ENCODE results near the gene ZNF462.

ZNF462 gene

DNA sequence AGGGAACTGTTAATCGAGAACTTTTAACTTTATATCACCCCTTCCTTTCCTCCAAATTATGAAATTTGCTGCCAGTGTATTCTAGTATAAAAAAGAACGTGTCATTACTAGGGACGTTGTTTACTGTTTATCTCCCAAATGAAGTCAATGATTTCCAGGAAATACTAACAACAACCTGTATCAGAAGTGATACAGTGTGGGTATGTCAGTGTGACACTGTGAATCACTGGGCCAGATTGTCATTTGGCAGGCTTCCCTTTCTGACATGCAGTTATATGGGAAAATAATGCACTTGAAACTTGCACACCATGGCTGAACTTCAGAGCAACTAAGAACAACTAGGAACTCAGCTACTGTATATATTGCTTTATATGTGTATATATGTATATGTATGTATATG lies 12.6 kb downstream of the ZNF462 start:
- CTCF ChIA-PET: no interaction called here
- POLR2A ChIA-PET: no interaction called here
- TF ChIP-seq CTCF (IDR thresholded peaks at IDR 0.05; ENCODE audit: insufficient read depth, low read length, missing control alignments): no peak
- no peak for DNase-seq (ENCODE audit: low read depth, low spot score)
- no peak overlapping the region for H3K4me3 ChIP-seq (ENCODE audit: low read depth, low read length)

DNA sequence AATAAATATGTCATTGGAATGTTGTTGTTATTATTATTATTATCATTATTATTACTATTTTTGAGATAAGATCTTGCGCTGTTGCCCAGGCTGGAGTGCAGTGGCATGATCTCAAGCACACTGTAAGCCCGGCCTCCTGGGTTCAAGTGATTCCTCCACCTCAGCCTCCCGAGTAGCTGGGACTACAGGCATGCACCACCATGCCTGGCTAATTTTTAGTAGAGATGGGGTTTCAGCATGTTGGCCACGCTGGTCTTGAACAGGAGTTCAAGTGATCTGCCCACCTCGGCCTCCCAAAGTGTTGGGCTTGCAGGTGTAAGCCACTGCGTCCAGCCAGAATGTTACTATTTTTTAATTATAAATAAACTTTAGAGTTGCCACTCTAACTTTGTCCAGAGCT lies 14.4 kb downstream of the ZNF462 start:
- H3K4me3 ChIP-seq (ENCODE audit: low read depth, low read length): no peak overlapping the region
- TF ChIP-seq CTCF (IDR thresholded peaks at IDR 0.05; ENCODE audit: insufficient read depth, low read length, missing control alignments): no peak
- POLR2A ChIA-PET: no interaction called here
- no peak for DNase-seq (ENCODE audit: low read depth, low spot score)
- CTCF ChIA-PET: interaction anchor here (0.9 kb wide), 1 partner anchor 17 kb away, joined by 3 read pairs; no protein-coding TSS in a partner anchor

- DNase-seq (ENCODE audit: low read depth, low spot score): no peak
- H3K4me3 ChIP-seq (ENCODE audit: low read depth, low read length): no peak overlapping the region
- CTCF ChIA-PET: interaction anchor here (0.9 kb wide), 3 partner anchors 10 to 18 kb away, joined by 3 read pairs; no protein-coding TSS in a partner anchor
- POLR2A ChIA-PET: interaction anchor here (1.4 kb wide), 1 partner anchor 14 kb away, joined by 7 read pairs; no protein-coding TSS in a partner anchor
- TF ChIP-seq CTCF (IDR thresholded peaks at IDR 0.05; ENCODE audit: insufficient read depth, low read length, missing control alignments): no peak
These were observed 15.3 kb downstream of the ZNF462 start for GRCh38 chr9:106878081-106878837.

DNA sequence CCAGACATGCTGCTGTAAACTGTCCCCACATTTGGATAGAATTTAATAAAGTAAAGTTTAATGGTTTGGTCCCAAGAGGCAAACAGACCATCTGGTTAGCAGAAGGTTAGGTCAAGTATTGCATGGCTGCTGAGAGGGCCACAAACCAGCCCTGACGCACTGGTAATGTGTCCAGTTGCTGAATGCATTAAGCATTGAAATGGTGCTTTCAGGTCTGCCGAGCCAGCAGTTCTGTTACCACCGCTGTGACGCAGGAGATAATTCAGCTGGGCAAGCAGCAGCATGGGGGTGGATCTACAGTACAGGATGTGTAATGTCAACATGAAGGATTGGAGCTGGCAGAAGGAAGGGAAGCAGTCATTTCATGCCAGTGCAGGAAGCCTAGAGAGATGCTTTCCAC lies 16.0 kb downstream of the ZNF462 start:
- no peak for TF ChIP-seq CTCF (IDR thresholded peaks at IDR 0.05; ENCODE audit: insufficient read depth, low read length, missing control alignments)
- ChIA-PET POLR2A (interaction anchor here (1.4 kb wide), 1 partner anchor 15 kb away, joined by 7 read pairs; no protein-coding TSS in a partner anchor), CTCF (interaction anchor here (0.9 to 1.6 kb wide), 3 partner anchors 9 to 15 kb away, joined by 3 to 4 read pairs (median 3); no protein-coding TSS in a partner anchor)
- peak; percentile 65 for DNase-seq (ENCODE audit: low read depth, low spot score)
- H3K4me3 ChIP-seq (ENCODE audit: low read depth, low read length): no peak overlapping the region

DNA sequence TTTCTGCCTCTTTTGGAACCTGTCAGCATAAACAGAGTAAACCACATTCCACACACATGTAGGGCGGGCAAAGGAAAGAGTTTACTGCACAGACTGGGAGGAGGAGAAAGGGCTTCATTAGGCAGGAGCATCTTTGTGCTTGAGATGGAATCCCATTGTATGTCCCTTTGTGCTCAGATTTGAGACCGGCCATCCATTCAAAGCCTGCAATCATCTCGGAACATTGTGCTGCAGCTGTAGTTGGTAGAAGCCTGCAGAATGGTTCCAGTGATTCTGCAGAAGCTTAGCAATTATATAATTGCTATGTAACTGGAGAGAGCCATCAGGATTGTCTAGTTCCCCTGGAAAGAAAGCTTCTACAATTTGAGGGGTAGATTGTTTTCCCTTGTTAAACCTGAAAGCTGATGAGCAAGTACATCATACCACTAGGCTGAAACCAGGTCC lies 16.5 kb downstream of the ZNF462 start:
- no peak overlapping the region for H3K4me3 ChIP-seq (ENCODE audit: low read depth, low read length)
- DNase-seq (ENCODE audit: low read depth, low spot score): no peak
- CTCF ChIA-PET: interaction anchor here (1.6 kb wide), 1 partner anchor 15 kb away, joined by 4 read pairs; no protein-coding TSS in a partner anchor
- POLR2A ChIA-PET: interaction anchor here (1.4 kb wide), 1 partner anchor 15 kb away, joined by 7 read pairs; no protein-coding TSS in a partner anchor
- TF ChIP-seq CTCF (IDR thresholded peaks at IDR 0.05; ENCODE audit: insufficient read depth, low read length, missing control alignments): no peak

- ChIA-PET POLR2A (no interaction called here), CTCF (interaction anchor here (0.9 to 1.6 kb wide), 2 partner anchors 16 to 18 kb away, joined by 3 to 4 read pairs; no protein-coding TSS in a partner anchor)
- DNase-seq (ENCODE audit: low read depth, low spot score): no peak
These were observed 17.1 kb downstream of the ZNF462 start for GRCh38 chr9:106880081-106880480.

More at GRCh38 chr9:106880081-106880480, 17.1 kb downstream of the ZNF462 start:
- H3K4me3 ChIP-seq (ENCODE audit: low read depth, low read length): no peak overlapping the region
- no peak for TF ChIP-seq CTCF (IDR thresholded peaks at IDR 0.05; ENCODE audit: insufficient read depth, low read length, missing control alignments)
